CD1c-positive myeloid dendritic cell (primary cell): ENCODE measurements around the gene HDAC10.
"Not testable (repeated sequence)": the region's sequence is repeated elsewhere in the genome, so short reads cannot be mapped to it uniquely, and the experiment has no call there.

Experiments
- DNase-seq: peaks from one replicate; pipeline ENCODE4 v3.0.0-alpha.2; 2016; ENCODE audit errors: extremely low spot score

The HDAC10 gene

DNA sequence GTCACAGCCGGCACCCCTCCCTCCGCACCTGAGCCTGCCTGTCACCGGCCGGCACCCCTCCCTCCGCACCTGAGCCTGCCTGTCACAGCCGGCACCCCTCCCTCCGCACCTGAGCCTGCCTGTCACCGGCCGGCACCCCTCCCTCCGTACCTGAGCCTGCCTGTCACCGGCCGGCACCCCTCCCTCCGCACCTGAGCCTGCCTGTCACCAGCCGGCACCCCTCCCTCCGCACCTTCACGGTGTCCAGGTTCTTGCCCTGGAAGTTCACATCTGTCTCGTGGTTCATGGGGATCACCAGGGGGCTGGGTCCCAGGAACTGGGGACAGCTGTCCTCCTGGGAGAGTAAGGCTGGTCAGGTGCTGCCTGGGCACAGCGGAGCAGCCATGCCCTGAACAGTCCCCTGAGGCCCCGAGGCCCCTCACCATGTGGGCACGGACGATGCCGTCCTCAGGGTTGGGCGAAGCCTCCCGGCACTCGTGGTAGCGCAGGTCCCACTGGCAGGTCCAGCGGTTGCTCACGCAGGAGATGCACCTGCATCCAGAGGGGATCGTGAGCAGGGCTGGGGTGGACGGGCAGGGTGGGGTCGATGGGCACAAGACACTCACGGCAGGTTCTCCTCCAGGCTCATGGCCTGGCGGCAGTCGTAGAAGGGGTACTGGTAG, 34.6 kb upstream of the HDAC10 start:
- DNase-seq = no peak

DNA sequence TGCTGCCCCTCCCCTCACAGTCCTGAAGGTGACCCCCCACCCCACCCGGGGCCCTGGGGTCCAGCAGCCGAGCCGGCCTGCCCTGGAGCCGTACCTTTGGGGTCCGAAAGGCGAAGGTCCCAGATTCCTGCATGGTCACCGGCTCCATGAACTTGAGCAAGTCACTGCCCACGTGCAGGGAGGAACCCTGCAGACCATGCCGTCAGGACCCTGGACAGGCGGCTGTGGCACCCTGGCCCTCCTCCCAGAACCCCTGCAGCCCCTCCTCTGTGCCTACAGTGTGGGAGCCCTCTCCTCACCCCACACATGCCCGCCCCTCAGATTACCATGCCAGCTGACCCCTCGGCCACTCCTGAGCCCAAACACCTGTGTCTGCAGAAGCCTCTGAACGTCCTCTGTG, 33.4 kb upstream of the HDAC10 start:
- DNase-seq = no peak

DNA sequence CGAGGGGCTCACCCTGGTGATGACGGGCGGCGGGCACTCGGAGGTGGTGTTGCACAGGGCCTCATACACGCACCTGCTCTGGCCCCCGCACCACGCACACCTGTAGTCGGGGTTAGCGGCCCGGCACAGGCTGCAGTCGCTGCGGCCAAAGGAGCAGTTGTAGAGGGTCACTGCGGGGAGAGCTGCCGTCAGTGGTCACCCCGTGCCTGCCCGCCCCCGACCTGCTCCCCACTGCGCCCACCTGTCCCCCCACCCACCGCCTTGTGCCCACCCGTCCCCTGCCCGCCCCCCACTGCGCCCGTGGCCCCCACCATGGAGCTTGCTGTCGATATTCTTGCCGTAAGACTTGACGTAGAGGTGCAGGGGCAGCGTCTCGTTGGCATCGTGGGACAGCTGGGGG, 32.8 kb upstream of the HDAC10 start:
- DNase-seq = no peak

DNA sequence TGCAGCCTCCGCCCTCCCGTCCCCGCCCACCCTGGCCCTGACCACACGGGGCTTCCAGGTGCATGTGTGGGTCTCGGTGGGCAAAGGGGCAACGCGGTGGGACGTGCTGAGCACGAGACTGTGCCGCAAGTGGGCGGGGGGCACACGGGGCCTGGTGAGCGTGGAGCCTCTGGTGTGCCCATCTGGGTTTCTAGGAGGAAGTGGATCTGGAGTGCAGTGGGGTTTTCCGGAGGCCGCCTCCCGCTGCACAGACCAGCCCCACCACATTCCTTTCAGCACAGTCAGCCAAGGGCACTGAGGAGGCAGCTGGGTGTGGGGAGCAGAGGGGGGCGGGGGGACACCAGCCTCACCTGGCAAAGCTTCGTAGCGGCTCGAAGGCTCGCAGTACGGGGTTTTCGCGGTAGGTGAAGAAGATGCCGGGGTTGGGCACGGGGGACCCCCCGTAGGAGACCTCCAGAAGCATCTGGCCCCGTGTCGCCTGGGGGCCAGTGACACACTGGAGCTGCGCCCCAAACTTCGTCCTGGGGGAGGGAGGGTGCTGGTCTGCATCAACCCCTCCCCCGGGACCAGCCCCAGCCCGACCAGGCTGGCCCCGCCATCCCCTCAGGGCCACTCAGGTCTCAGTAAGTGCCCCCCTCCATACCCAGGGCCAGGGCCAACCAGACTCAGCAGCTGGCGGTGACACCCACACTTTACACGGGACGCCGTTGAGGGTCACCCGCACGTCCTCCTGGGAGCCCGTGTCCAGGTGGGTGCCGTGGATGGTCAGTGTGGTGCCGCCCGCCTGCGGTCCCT, 31.5 kb upstream of the HDAC10 start:
- no peak for DNase-seq

DNA sequence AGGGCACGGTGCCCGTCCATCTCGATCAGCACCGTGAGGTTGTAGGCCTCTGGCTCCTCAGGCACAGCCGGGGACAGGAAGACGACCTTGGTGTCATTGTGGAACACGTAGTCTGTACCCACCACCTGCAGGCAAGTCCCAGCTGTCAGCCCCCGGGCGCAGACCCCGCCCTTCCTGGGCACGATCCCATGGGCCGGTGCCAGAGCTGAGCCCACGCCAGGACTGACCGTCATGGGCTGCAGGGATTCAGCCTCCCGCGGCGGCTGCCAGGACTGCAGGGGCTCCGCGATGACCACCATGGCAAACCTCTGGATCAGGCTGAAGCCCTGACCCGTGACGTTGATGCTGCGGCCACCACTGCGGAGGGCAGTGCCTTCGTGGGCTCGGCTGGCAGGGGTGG, 30.9 kb upstream of the HDAC10 start:
- DNase-seq = no peak

DNA sequence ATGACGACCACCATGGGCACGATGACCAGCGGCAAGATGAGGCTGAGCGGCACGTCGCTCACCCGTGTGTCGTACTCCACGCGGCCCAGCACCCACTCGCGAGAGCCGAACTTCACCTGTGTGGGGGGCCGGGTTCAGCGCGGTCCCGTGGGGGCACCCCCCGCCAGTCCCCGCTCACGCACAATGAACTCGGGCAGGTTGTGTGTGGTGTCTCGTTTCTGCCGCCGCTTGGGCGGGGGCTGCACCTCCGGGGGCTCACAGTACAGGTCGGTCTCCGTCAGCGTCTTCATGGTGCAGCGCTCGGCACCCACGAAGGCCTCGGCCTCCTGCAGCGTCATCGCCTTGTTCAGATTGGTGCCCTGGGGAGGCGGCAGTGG, 30.3 kb upstream of the HDAC10 start:
- no peak for DNase-seq

DNA sequence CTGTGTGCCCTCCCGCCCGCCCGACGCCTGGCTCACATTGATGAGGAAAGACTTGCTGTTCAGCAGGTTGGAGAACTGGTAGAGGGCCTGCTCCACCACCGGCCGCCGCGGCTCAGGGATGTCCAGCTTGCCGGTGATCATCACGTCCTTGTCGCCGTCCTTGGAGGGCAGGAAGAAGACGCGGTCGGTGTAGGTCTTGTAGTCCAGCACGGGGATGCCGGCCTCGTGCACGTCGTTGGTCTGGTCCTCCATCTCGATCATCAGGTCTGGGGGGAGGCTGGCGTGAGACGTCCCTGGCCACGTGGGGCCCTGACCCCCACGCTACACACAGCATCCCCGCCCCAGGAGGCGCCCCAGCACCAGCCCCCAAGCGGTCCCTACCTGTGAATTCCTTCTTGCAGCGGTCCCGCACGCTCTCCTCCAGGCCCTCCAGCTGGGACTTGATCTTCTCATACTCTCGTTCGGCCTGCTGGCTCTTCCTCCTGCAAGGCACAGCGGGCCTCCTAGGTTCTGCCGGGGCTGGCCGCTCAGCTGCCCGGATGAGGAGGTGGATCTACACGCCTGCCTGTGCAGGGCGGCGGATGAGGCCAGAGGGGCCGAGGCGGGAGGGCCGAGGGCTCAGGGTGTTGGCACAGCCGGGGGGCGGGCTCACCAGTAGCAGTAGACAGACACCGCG, 29.8 kb upstream of the HDAC10 start:
- no peak for DNase-seq

DNA sequence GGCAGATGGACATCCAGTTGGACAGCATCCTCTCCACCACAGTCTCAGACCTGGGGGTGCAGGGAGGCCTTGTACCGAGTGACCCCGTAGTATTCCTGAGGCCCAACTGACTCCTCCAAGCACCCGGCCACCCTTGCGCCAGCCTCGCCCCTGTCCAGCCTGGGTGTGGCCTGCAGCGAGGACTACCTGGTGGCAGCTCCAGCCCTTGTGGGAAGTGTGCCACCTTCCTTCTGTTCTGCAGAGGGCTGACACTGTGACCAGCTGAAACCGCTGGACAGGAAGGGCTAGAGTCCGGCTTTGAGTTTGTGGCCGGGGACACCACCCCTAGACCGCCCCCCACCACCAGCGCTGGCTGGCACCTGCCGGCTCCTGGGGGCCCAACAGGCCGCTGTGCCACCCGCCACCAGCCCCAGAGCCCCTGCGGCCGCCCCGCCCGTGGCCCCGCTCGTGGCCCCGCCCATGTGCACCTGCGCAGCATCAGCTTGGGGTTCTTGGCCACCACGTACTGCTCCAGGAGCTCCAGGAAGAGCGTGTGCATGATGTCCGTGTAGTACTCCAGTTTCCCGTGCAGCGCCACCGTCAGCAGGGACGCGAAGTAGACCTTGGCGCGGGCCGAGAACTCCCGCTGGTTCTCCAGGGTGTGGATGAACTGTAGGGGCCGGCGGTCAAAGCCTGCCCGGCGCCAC, 29.1 kb upstream of the HDAC10 start:
- no peak for DNase-seq

DNA sequence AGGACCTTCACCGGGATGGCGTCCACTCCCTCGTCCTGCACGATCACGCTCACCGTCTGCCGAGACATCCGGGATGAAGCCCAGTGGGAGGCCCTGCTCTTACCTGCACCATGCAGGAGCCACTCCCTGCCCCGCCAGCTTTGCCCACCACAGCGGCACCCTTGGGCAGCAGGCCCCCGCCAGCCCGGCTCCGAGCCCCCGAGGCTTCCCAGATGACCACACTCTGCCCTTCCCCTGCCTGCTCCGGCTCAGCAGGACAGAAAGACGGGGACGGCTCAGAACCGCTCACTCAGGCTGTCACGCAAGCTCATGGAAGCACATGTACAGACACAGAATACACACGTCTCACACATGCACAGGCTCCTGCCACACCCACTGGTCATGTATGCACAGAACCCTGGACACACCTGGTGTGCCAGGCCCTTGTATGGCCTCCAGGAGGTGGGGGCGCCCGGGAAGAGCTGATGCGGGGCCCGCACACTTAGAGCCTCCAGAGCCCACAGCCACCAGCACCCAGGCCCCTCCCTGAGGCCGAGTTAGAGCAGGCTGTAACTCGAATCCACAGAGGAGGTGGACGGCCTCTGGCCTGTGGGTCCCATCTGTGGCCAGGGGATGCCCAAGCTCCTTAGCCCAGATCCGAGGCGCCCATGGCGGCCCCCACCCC, 28.0 kb upstream of the HDAC10 start:
- DNase-seq = no peak

DNA sequence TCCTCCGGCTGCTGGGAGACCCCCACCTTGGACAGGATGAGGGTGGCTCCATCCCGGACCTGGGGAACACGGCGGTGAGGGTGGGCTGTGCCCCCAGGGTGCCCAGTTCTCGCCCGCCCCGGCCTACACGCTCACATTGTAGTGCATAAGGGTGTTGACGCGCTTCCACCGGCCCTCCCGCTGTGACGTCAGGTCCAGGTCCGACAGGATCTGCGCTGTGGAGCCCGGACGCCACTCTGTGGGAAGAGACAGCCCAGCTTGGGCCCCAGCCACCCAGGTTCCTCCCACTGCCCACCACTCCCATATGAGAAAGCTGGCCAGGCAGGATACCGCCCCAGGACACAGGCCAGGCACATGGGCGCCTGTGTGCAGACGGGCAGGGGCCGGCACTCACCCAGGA, 27.4 kb upstream of the HDAC10 start:
- DNase-seq = no peak

DNA sequence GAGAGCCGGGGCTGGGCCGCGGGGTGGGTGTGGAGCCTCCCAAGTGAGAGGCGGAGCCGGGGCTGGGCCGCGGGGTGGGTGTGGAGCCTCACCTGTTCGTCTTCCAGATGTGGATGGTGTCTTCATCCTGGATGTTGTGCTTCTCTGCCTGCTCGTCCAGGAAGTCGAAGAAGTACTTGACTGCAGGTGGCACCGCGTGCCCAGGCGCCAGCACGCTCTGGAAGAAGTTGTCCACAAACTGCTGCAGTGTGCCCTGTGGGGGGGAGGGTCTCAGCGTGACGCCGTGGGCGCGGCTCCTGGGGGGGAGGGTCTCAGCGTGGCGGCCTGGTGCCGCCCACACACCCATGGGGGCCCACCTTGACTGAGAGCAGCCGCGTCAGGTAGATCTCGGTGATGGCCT, 26.7 kb upstream of the HDAC10 start:
- no peak for DNase-seq

DNA sequence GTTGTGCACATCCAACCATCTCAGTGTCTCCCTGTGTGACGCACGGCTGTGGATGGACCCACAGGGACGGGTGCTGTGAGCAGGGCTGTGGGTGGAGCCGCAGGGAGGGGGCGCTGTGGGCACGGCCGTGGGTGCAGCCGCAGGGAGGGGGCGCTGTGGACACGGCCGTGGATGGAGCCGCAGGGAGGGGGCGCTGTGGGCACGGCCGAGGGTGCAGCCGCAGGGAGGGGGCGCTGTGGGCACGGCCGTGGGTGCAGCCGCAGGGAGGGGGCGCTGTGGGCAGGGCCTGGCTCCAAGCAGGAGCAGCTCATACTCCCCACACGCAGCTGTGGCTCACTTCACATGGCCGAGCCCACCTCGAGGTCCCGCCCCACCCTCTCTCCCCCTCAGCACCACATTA, 25.1 kb upstream of the HDAC10 start:
- DNase-seq = peak; percentile 60

DNA sequence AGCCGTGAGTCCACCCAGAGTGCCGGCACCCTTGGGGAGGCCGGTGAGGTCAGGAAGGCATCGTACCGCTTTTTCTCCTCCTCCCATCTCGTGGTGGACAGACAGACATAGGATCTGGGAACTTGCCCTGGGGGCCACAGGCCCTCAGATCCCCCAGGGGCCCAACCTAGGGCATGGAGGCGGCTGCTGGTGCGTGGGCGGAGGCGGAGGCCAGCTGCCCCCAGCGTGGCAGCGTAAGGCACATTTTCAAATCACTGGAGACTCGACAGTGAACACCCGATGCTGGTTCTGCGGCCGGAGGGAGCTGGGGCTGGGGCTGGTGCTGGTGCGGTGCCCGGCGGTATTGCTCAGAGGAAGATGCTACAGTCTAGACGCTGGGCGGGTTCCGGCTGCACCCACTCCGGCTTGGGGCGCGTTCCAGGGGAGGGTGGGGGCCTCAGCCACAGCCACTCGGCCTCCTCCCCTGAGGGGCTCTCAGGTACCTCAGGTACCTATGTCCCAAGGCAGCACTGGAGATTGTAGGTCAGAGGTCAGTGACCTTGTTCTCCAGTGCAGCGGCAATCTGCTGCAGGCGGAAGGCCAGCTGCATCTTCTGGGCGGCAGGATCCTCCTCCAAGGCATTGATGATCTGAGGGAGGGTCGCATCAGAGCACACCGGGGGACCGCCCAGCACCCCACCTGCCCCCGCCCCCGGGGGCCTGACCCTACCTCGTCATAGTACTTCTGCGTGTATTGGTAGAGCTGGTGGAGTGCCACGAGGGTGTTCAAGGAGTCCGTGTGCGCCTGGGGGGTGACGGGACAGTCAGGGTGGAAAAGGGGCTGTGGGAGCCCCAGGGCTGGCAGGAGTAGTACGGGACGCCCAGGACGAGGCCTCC, 24.4 kb upstream of the HDAC10 start:
- DNase-seq = no peak

DNA sequence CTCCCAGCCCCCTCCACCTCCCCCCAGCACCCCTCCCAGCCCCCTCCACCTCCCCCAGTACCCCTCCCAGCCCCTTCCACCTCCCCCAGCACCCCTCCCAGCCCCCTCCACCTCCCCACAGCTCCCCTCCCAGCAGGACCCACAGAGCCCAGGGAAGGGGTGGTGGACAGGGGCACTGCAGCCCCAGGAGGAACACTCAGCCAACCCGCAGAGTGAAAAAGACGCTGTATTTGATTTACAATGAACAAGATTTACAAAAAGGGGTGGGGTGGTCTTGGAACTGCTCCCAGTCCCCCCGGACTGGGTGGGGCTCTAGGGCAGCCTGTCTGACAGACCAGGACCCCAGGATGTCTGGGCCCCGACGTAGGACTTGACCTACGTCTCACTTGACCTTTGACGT, 23.7 kb upstream of the HDAC10 start:
- DNase-seq = no peak

DNA sequence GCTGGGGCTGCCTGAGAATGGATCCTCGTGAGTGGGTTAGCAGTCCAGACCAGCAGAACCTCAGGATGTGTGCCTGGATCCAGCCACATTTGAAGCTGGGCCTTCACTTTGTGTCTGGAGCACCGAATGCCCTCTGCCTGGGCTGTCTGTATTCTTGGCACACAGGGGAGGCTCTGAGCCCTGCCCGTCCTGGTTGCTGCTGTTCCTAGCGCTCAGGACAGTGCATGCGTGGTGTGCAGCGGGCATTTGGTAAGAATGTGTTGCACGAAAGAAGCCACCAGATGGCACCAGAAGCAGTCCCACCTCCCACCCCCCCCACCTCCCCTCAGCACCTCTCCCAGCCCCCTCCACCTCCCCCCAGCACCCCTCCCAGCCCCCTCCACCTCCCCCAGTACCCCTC, 23.2 kb upstream of the HDAC10 start:
- peak; percentile 48 for DNase-seq

DNA sequence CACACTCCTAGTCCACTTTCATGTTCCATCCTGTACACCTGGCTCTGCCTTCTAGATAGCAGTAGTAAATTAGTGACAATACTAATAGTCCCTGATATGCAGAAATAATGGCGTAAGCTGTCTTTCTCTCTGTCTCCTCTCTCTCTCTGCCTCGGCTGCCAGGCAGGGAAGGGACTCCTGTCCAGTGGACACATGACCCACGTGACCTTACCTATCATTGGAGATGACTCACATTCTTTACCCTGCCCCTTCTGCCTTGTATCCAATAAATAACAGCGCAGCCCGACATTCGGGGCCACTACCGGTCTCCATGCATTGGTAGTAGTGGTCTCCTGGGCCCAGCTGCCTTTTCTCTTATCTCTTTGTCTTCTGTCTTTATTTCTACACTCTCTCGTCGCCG, 22.7 kb upstream of the HDAC10 start:
- DNase-seq = not testable (repeated sequence)

DNA sequence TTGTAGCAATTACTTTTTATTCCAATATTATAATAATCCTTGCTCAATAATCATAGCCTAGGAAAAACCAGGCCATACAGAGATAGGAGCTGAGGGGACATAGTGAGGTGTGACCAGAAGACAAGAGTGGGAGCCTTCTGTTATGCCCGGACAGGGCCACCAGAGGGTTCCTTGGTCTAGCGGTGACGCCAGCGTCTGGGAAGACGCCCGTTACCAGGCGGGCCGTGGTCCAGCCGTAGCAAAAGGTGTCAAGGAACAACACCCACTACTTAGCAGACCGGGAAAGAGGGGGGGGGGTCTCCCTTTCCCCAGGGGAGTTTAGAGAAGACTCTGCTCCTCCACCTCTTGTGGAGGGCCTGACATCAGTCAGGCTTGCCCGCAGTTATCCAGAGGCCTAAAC, 22.3 kb upstream of the HDAC10 start:
- not testable (repeated sequence) for DNase-seq

DNA sequence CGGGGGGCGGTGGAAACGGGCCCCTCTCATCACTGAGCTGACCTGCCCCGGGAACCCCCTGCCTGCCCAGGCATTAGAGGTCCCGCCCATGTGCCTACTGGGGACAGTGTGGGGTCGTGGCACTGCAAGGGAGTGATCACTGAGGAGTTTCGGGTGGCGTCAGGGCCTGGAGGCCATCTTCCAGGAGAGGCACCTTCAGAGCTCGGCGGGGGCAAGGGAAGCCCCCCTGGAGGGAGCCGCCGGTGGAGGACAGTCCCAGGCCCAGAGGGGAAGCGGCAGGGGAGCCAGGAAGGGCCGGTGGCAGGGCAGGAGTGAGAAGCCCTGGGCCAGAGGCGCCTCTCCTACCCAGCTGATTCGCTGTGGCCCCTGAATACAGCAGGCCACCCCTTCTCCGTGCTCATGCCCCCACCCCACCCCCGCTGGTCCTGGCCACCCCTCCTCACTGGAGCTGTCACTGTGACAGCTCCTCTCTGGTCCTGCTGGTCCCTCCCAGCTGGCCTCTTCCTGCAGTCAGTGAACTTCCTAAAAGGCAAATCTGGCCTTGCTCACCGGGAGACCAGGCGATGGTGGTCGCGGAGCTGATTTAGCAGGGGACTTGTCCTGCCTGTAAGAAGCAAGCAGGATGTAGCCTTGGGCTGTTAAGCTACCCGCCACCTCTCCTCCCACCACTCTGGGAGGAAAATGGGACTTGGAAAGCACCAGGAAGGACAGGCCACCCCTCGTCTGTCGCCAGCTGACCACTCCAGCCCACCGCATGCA, 21.2 kb upstream of the HDAC10 start:
- no peak for DNase-seq

DNA sequence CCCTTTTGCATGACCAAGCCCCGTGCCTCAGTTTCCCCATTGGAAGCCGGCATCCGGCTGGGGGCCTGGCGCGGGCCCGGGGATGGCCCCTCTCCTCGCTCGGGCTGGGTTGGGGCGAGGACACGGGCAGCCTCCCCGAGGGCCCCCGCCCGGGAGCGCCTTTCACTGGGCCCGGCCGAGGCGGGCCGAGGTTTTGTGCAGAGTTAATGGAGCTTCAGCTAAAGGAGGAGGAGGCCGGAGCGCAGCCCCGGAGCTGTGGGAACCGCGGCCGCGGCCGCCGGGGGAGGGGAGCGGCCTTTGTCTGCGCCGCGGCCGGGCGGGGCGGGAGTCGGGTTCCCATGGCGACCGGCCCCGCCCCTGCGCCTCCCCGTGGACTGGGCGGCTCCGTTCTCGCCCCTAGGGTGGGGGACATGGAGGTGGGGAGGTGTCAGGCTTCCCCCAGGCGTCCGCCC, 20.5 kb upstream of the HDAC10 start:
- DNase-seq = peak; percentile 59
